ENCODE measurements around the gene GABRB1.

GABRB1 gene

GRCh38 chr4:47106561-47106960 is 75.2 kb downstream of the GABRB1 start:
- ATAC-seq: no peak
- no peak for TF ChIP-seq ZNF565 (CRISPR knock-in tag; conservative IDR thresholded peaks at IDR 0.05; ENCODE audit: low read depth)
- TF ChIP-seq TSHZ2 (CRISPR knock-in tag; IDR thresholded peaks at IDR 0.05): no peak
- TF ChIP-seq ZFP3 (CRISPR knock-in tag; IDR thresholded peaks at IDR 0.05): no peak
- TF ChIP-seq ZNF8 (CRISPR knock-in tag; IDR thresholded peaks at IDR 0.05): no peak

- TF ChIP-seq GLIS3 (CRISPR knock-in tag; IDR thresholded peaks at IDR 0.05) (no peak), BACH2 (CRISPR knock-in tag; IDR thresholded peaks at IDR 0.05; ENCODE audit: borderline replicate concordance) (no peak), CSDC2 (CRISPR knock-in tag; IDR thresholded peaks at IDR 0.05) (no peak), ZNF8 (CRISPR knock-in tag; IDR thresholded peaks at IDR 0.05) (no peak), ESRRG (CRISPR knock-in tag; IDR thresholded peaks at IDR 0.05) (no peak), ARNTL (CRISPR knock-in tag; IDR thresholded peaks at IDR 0.05; ENCODE audit: borderline replicate concordance, low read depth) (no peak), POU6F1 (CRISPR knock-in tag; IDR thresholded peaks at IDR 0.05; ENCODE audit: borderline replicate concordance, low read depth) (no peak), ZFP30 (CRISPR knock-in tag; IDR thresholded peaks at IDR 0.05) (no peak), ISL1 (CRISPR knock-in tag; IDR thresholded peaks at IDR 0.05) (no peak), TOX (CRISPR knock-in tag; IDR thresholded peaks at IDR 0.05; ENCODE audit: borderline replicate concordance) (no peak), OSR1 (CRISPR knock-in tag; IDR thresholded peaks at IDR 0.05) (no peak), CSRNP3 (CRISPR knock-in tag; IDR thresholded peaks at IDR 0.05) (no peak), SNAI2 (CRISPR knock-in tag; IDR thresholded peaks at IDR 0.05) (no peak)
- no peak for ATAC-seq
Measured at GRCh38 chr4:47109379-47109778, 78.0 kb downstream of the GABRB1 start.

- ATAC-seq: no peak
- no peak for TF ChIP-seq ZNF8 (CRISPR knock-in tag; IDR thresholded peaks at IDR 0.05)
- TF ChIP-seq ZFP30 (CRISPR knock-in tag; IDR thresholded peaks at IDR 0.05): no peak
- TF ChIP-seq ARNTL (CRISPR knock-in tag; IDR thresholded peaks at IDR 0.05; ENCODE audit: borderline replicate concordance, low read depth): no peak
- TF ChIP-seq TSHZ2 (CRISPR knock-in tag; IDR thresholded peaks at IDR 0.05): no peak
- no peak for TF ChIP-seq PATZ1 (CRISPR knock-in tag; IDR thresholded peaks at IDR 0.05; ENCODE audit: borderline replicate concordance)
- TF ChIP-seq TCF4 (CRISPR knock-in tag; IDR thresholded peaks at IDR 0.05; ENCODE audit: borderline replicate concordance): no peak
- no peak for TF ChIP-seq ZNF70 (CRISPR knock-in tag; IDR thresholded peaks at IDR 0.05)
- no peak for TF ChIP-seq CSDC2 (CRISPR knock-in tag; IDR thresholded peaks at IDR 0.05)
- TF ChIP-seq RARB (CRISPR knock-in tag; IDR thresholded peaks at IDR 0.05): no peak
- no peak for TF ChIP-seq CREB5 (CRISPR knock-in tag; IDR thresholded peaks at IDR 0.05; ENCODE audit: low read depth)
- no peak for TF ChIP-seq TOX (CRISPR knock-in tag; IDR thresholded peaks at IDR 0.05; ENCODE audit: borderline replicate concordance)
- no peak for TF ChIP-seq GLIS3 (CRISPR knock-in tag; IDR thresholded peaks at IDR 0.05)
- no peak for TF ChIP-seq SNAI2 (CRISPR knock-in tag; IDR thresholded peaks at IDR 0.05)
- TF ChIP-seq POU6F1 (CRISPR knock-in tag; IDR thresholded peaks at IDR 0.05; ENCODE audit: borderline replicate concordance, low read depth): no peak
- no peak for TF ChIP-seq BACH2 (CRISPR knock-in tag; IDR thresholded peaks at IDR 0.05; ENCODE audit: borderline replicate concordance)
- TF ChIP-seq ZNF565 (CRISPR knock-in tag; conservative IDR thresholded peaks at IDR 0.05; ENCODE audit: low read depth): no peak
Measured at GRCh38 chr4:47110546-47111132, 79.3 kb downstream of the GABRB1 start.

All from SK-N-SH treated with all-trans-retinoic acid at 6 μM for 48 hours (cell line).